ENCODE measurements around the gene SPDYE4.
A peak's percentile ranks its signal among the peaks of the same experiment; 100 is the strongest.

SPDYE4 gene

DNA sequence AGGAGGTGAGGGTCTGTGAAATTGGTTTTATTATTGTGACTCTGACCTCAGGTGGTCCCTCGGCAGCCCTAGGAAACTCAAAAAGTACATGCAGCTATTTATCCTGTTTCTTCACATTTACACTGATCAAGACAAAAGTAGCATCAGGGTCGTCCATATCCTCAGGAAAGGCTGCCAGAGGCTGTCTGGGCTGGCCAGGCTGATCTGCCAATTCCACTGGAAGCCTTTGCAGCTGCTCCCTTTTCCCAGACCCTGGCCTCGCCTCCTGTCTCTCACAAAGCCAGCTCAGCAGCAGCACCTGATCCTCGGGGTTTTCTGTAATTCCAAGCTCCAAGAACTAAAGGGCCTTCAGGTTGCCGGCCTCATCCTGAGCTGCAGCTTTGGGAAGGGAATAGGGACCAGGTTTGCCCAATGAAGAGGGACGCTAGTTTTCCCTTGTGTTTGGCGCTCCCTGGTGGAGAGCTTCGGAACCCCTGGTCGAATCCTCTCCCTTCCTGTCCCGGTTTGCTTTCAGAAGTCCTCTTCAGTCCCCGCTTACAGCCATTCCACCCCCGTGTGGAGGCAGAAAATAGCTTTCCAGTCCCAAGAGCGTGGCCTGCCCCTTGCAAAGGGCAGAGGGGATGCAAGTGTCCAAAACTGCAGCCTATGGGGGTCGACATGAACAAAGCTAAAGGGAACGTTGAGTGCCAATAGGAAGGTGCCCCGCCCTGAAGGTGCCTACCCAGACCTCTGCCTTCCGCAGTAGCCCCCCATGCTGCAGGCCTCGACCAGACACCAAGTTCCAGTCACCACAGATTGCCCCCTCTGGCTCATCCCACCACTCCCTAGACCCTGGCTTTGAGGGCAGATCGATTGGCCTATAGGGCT is 27.4 kb upstream of the SPDYE4 start:
- DNase-seq (ENCODE audit: low read depth in 1 of 2, low spot score in 1 of 2), result peak; percentile 35 to 43

DNA sequence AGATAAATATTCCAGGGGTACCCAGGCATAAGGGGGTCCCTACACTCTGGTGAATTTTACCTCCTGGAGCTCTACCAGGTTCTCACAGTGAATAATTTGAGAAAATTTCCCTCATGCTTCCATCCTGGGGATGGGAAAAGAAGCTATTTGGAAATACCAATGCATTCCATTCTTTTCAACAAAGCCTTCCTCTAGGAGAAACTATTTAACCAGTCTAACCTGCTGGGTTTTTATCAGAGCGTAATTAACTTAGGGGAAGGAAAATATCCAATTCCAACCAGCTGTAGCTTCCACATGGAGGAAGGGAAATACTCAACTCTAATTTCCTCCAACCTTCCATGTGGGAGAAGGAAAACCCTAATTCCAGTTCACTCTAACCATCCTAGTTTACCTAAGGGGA is 23.8 kb upstream of the SPDYE4 start:
- no peak for DNase-seq (ENCODE audit: low read depth in 1 of 2, low spot score in 1 of 2)

DNA sequence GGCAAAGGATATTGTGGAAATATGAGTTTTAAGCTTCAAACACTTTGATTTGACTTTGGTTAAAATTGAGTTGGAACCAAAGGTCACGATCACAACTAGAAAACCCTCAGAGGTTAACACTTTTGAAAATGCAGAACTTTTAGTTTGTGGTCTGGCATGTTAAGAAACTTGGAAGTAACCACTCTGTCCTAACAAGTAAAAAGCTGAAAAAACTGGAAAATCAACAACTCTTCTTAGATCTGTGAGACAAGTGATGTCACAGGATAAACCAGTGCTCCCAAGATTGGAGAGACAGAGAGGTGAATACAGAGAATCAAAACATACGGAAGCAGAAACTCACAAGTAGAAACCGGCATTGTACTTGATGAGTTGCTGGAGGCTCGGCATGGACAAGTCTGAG is 23.4 kb upstream of the SPDYE4 start:
- no peak for DNase-seq (ENCODE audit: low read depth in 1 of 2, low spot score in 1 of 2)

DNA sequence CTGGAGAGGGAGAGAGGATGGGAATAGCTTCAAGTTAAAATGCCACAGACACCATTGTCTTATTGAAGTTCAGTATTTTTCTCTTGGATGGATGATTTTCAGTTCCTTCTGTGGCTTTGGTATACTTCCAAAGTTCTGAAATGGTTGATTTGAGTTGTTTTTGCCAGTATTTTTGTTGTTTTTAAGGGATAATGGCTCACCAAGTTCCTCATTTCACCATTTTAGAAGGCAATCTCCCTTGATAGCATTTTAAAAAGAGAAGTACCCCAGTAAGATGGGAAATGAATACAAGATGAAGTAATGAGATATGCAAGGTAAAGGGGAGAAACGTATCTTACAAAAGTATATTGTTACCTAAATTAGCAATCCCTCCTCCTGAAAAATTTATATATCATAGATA is 18.5 kb upstream of the SPDYE4 start:
- no peak for DNase-seq (ENCODE audit: low read depth in 1 of 2, low spot score in 1 of 2)

DNA sequence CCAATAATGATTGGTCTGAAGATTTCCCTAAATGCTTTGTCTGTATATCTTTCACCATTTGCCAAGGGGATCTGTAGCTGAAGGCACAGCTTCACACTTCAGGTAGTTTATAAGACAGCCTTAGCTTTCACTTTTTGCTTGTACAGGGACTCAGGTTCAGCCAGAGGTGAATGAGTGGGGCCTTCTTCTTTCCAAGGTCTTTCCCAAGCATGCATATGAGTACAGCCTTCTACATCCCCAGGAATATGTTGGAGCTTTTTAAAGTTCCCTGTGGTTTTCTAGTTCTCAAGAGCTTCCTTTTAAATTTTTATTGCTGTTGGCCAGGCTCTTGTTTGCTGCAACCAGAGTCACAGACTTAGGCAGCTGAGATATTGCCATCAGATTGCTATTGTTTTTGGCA is 17.9 kb upstream of the SPDYE4 start:
- no peak for DNase-seq (ENCODE audit: low read depth in 1 of 2, low spot score in 1 of 2)

DNA sequence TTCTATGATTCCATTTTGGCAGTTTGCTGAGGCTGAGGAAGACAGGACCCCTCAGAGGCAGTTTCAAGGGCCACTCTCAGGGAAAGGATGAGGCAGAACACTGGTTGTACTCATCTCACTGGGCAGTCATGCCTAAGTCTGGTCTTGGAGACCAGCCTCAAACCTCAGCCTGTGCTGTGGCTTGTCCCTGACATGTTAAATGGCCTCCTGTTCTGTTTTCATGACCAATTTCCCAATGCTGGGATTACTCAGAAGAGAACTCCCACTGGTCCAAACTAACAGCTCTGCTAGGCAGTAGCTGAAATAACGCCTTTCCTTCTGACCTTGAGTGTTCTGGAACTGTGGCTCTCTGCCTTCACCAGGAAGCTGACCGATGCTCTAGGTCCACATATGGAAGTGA is 8.4 kb upstream of the SPDYE4 start:
- no peak for DNase-seq (ENCODE audit: low read depth in 1 of 2, low spot score in 1 of 2)

DNA sequence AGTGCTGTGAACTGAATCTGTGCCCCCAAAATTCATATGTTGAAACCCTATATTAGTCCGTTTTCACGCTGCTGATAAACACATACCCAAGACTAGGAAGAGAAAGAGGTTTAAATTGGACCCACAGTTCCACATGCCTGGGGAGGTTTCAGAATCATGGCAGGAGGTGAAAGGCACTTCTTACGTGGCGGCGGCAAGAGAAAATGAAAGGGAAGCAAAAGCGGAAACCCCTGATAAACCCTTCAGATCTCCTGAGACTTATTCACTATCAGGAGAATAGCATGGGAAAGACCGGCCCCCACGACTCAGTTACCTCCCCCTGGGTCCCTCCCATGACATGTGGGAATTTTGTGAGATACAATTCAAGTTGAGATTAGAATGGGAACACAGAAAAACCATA is 3.7 kb upstream of the SPDYE4 start:
- no peak for DNase-seq (ENCODE audit: low read depth in 1 of 2, low spot score in 1 of 2)

DNA sequence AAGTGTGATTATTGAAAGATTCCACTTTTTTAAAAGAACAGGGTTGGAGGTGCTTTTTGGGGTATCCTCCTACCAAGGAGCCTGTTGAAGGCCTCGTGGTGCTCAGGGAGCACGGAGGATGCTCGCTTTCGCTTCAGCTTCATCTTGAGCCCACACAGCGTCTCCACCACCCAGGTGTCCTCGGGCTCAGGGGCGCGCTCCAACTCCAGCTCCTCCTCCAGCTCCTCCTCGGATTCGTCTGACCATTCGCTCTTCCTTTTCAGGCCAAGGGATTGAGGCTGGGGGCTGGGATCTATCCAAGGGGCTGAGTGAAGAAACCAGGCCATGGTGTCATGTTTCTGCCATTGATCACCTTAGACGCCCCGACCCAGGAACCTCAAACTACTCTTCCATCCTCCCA is 1.2 kb downstream of the SPDYE4 start:
- DNase-seq (ENCODE audit: low read depth in 1 of 2, low spot score in 1 of 2), result no peak

DNA sequence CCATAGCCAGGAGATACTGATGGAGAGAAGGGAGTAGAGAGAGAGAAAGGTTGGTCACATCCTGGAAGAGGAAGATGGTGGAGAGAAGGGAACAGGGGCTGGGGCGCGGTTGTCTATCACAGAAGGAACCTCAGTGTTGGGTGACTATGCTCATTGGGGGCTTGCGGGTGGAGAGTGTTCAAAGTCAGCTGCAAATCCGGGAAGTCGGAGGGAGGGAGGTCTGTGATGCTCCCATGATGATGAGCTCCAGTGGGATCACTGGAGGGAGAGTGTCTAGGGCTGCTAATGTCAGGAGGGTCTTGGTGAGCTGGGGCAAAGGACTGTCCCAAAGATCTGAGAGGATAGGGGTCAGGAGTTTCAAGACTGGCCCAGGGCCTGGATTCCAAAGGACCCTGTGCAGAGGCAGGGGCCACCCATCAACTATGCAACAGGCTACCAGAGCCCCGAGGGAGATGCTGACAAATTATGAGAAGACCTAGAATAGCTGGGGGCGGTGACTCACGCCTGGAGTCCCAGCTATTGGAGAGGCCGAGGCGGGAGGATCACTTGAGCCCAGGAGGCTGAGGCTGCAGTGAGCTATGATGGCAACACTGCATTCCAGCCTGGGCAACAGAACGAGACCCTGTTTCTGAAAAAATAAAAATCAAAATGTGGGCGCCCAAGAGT is 2.6 kb downstream of the SPDYE4 start:
- DNase-seq (ENCODE audit: low read depth in 1 of 2, low spot score in 1 of 2), result no peak

DNA sequence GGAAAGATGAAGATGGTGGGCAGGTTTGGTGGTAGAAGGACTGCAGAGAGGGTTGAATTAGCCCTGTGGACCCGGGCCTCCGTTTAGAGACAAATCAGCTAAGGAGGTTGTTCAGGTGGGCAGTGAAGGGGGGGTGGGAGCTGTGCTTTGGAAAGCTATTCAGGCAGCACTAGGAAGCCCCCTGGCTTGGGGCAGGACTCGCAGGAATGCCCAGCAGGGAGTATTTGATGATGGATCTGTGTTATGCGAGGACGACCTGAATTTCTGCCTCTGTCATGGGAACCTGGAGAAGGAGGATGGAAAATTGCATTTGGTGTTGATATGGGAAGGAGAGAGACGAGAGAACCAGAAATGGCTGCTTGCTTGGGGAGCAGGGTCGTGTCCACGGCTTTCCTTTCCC is 3.5 kb downstream of the SPDYE4 start:
- no peak for DNase-seq (ENCODE audit: low read depth in 1 of 2, low spot score in 1 of 2)

DNA sequence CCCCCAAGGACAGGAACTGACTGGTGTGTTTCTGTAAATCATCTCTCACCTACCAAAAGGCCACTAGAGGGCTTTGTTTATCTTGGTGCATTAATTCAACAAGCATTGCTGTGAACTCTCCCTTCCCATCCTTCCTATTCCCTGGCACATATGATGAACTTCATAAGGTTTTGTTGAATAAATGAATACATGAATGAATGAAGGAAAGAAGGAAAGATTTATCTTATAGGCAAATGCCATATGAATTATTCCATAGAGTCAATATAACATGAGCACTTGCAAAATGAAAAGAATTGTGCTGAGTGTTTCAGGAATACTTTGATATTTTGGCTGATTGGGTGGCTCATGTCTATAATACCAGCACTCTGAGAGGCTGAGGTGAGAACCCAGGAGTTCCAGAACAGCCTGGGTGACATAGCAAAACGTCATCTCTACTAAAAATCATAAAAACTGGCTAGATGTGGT is 4.3 kb downstream of the SPDYE4 start:
- no peak for DNase-seq (ENCODE audit: low read depth in 1 of 2, low spot score in 1 of 2)

DNA sequence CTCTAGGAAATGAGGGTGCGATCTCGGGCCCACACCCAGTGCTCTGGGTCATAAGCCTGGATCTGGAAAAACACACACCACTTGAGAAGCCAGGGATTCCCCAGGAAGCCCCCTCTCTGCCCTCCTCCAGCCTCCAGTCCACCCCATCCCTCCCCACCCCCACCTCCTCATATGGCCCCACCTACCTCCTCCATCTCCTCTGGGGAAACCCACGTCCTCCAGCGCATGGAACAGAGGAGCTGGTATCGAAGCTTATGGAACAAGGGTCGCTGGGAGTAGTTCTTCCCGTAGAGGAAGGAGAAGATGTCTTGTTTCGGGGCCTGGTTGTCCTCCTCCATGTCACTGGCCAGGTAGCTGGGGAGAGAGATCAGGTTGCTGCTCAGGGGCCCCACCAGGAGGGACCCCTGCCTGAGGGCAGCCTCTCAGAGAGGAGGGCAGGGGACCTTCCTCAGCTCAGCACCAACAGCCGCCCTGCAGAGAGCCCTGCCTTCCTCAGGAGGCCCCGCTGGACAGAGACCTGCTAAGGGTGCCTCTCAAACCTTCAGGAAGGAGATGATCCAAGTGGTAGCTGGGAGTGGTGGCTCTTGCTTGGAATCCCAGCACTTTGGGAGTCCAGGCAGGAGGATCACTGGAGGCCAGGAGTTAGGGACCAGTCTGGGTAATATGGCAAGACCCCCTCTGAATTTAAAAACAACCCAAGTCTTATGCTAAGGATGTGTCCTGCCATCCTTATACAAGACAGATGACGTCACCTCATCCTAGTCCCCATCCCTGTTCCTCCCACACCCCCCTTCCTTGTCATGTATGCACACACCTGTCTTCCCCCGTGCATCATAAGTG is 5.0 kb downstream of the SPDYE4 start:
- no peak for DNase-seq (ENCODE audit: low read depth in 1 of 2, low spot score in 1 of 2)

DNA sequence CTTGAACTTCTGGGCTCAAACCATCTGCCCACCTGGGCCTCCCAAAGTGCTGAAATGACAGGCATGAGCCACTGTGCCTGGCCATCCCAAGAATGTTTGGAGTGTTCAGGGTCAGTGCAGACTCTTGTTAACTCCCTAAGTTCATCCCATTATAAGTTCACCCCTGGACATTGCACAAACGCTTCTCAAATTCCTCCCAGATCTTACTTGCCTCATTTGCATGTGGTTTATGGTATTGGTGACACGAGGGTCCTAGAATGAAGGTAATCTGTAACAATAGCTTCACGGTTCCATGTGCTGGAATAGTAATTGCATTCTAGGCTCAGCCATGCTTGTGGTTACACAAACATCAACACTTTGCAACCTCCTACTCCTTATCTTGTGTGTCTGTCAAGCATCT is 8.7 kb downstream of the SPDYE4 start:
- no peak for DNase-seq (ENCODE audit: low read depth in 1 of 2, low spot score in 1 of 2)

DNA sequence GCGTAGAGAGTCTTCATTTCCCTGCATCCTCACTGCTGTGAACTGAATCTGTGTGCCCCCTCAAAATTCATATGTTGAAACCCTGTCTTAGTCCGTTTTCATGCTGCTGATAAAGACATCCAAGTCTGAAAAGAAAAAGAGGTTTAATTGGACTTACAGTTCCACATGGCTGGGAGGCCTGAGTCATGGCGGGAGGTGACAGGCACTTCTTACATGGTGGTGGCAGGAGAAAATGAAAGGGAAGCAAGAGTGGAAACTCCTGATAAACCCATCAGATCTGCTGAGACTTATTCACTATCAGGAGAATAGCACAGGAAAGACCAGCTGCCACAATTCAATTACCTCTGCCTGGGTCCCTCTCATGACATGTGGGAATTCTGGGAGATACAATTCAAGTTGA is 10.6 kb downstream of the SPDYE4 start:
- DNase-seq (ENCODE audit: low read depth in 1 of 2, low spot score in 1 of 2), result no peak

DNA sequence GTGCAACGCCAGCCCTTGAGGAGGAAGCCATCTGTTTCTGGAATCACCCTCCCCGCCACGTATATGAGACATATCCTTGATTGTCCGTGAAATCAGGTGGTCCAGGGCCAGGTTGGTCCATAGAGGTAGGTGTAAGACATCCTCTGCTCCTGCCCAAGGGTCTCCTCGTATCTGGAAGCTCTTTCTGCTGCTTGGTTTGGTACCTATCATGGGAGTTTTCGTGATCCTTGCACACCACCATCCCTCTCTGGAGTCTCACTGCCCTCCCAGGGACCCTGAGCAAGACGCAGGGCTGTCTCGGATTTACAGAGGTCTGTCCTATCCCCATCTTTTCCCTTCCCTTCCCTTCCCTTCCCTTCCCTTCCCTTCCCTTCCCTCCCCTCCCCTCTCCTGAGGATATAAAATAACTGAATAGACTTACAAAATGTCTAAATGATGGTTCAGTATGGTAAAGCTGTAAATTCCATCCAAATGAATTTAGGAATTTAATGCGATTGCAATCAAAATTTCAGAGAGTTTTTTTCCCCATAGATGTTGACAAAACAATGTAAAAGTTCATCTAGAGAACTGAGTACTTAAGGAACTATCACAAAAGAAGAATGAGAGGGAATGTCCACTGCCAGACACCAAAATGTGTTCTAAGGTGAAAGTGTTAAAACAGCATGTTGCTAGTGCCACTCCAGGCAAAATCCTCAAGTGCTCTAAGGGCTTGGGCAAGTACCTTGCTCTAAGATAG is 11.7 kb downstream of the SPDYE4 start:
- DNase-seq (ENCODE audit: low read depth in 1 of 2, low spot score in 1 of 2), result no peak

DNA sequence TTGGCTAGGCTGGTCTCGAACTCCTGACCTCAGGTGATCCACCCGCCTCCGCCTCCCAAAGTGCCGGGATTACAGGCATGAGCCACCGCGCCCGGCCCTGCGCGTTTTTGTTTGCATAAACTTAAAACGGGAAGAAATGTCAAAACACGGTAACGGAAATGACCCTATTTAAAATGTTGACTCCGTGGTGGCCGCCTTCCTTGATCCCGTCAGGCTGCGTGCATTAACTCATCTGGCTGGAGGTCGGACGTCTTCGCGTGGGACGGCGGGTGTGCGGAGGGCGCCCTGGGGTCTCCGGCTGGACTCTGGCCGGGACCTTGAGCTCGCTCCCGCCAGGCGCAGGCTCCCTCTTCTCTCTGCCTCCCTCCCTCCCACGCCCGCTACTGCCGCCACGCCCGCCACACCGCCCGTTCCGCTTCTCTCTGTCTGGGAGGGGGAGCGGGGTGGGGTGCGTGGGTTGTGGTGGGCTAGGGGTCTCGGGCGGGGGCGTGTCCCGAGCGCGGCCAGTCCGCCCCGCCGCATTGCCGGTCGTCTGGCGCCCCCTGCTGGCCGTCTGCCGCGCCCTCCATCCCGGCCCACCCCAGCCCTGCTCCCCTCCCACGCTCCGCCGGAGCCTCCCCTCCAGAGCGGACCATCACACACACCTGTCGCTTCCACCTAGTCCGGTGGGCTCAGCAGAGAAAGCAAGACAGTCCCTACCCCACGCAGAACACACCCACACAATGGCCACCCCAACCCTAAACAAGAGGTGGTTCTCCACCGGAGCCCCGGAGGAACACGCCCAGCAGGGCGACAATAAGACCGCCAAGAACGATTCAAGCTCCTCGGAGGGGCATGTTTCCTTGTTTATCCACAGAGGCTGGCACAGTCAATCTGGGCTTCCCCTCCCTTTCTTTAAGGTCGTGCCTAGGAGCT is 12.5 kb downstream of the SPDYE4 start:
- DNase-seq (ENCODE audit: low read depth in 1 of 2, low spot score in 1 of 2), result peak; percentile 56 to 69

DNA sequence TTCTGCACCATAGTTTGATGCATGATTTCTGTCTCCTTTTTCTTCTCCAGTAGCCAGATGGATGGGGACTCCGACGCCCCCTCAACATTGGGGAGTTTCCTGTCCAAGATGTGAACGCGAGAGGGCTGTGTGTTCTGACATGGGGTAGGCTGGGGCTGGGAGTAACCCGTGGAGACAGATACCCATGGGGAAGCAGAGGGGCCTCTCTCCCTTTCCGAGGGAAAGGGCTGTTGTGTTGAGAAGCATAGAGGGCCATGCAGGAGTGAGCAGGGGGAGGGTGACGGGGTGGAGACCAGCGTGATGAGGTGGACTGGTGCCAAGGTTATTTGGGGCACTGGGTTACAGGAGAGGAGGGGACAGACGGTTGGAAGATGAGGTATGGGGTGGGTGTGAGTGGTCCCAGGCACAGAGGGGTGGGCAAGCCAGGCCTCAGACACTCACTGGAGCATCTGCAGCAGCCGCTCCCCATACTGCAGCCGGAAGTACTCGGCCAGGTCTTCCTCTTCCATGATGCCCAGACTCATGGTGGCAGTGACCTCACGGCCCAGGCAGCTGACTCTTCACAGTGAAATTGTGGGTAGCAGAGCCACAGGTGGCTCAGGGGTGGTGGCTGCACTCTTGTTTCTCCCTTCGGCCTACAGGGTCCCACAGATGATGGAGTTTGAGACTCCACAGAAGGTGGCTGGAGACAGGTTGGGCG is 14.1 kb downstream of the SPDYE4 start:
- DNase-seq (ENCODE audit: low read depth in 1 of 2, low spot score in 1 of 2), result no peak

DNA sequence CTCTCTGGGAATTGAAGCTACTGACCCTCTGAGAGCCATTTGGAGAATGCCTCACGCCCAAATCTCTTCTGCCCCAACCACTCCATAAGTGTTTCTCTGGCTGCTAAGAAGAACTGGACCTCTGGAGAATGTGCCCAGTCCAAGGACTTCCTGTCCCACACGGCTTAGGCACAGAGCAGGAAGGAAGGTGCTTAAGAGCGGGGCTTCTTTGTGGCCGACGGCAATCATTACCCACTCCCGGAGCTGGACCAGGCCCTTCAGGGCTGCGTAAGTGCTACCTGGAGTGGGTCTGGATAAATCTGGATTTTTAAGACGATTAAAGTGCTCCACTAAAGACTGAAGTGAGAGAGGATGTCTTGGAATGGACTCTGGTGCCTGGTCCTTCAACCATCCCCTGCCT is 15.5 kb downstream of the SPDYE4 start:
- no peak for DNase-seq (ENCODE audit: low read depth in 1 of 2, low spot score in 1 of 2)

DNA sequence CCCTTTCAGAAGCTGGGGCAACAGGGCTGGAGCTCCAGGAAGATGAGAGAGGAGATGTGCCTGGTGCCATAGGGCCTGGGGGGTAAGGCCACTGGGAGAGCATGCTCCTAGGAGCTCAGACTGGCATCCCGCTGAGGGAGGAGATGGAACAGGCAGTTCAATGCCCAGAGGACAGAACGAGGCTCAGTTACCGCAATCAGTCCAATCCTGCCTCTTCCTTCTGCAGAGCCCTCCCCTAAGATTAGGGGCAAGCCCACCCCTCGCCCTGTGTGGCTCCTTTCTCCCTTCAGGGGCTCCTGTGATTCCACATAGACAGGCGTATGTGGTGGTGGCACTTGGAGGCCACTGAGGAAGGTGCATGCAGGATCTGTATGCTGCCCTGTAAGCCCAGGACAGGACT is 16.1 kb downstream of the SPDYE4 start:
- no peak for DNase-seq (ENCODE audit: low read depth in 1 of 2, low spot score in 1 of 2)

Data from activated CD4-positive, alpha-beta T cell treated with anti-CD3 and anti-CD28 coated beads, Interleukin-2, amount 50 U/mL, for 24 hours (primary cell).